Measurements from ENCODE around the gene ADARB1.

DNA sequence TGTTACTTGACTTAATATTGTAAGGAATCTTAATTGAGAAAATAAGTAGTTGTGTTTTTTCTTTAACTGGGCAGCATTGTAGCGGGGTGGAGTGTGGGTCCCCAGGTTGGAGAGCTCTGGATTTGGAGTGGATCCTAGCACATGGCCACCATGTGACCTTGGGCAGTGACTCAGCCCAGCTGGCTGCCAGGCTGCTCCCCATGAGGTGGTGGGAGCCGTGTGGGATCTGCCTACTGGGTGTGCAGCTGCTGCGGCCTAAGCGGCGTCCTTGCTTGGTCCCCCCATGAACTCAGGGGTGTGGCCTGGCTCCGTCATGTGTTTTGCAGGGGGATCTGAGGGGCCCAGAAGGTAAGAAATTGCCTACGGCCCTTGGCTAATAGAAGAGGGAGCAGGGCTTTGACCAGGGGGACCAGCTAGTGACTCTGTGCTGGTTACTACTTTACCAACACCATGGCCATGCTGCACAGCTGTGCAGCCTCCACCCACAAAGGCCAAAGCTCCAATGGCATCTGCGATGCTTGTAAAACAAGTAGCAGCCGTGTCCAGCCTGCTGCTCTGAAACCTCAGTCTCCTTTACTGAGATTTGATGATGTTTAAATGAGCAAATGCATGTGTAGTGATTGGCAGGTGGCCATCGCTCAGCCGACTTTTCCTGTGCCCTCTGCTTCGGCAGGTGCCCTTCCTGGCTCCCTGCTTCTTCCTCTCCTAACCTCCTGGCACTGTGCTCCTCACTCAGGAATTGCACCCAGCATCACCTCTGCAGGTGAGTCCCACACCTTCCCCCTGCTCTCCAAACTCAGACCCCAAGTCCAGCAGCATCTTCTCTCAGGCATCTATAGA lies 68.3 kb downstream of the ADARB1 start:
- TF ChIP-seq, protein P1, sequence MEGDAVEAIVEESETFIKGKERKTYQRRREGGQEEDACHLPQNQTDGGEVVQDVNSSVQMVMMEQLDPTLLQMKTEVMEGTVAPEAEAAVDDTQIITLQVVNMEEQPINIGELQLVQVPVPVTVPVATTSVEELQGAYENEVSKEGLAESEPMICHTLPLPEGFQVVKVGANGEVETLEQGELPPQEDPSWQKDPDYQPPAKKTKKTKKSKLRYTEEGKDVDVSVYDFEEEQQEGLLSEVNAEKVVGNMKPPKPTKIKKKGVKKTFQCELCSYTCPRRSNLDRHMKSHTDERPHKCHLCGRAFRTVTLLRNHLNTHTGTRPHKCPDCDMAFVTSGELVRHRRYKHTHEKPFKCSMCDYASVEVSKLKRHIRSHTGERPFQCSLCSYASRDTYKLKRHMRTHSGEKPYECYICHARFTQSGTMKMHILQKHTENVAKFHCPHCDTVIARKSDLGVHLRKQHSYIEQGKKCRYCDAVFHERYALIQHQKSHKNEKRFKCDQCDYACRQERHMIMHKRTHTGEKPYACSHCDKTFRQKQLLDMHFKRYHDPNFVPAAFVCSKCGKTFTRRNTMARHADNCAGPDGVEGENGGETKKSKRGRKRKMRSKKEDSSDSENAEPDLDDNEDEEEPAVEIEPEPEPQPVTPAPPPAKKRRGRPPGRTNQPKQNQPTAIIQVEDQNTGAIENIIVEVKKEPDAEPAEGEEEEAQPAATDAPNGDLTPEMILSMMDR (IDR thresholded peaks at IDR 0.05; ENCODE audit: low read length), result no peak
- TF ChIP-seq EZH2 (IDR thresholded peaks at IDR 0.05; ENCODE audit: borderline replicate concordance, low read length), result no peak

Data from OCI-LY1 (cell line).